DMS153 (cell line): ENCODE results near the gene HTRA3.

Experiments
- DNase-seq: peaks from one replicate; lab custom pipeline; 2025; lab: John Stamatoyannopoulos, UW

Gene HTRA3

GRCh38 chr4:8269535-8270417 lies at the start of gene HTRA3:
Gene HTRA3 (plus strand): TSS chr4:8269754. CDS start chr4:8269969, 215 bp downstream.
- no peak for DNase-seq

GRCh38 chr4:8220661-8221450 lies 48.7 kb upstream of the HTRA3 start:
- DNase-seq, result no peak

GRCh38 chr4:8221476-8221875 lies 48.1 kb upstream of the HTRA3 start:
- DNase-seq, result no peak

DNA sequence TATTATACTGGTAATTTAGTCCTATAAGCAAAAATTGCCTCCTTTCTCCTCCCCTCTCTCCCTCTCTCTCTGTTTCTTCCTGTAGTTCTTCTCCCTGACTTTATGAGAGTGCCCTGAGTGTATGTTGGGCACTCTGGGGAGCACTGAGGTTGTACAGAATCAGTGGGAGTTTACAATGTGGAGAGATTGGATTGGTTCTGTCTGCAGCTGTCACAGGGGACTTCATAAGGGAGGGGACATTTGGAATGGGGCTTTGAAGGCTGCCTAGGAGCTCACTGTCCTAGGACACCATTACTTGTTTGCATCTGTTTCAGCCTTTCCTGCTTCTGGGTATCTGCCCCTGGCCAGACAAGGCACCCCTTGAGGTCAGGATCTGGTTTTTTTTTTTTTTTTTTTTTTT lies 47.6 kb upstream of the HTRA3 start:
- no peak for DNase-seq

- no peak for DNase-seq
Measured at GRCh38 chr4:8222609-8223388, 46.8 kb upstream of the HTRA3 start.

DNA sequence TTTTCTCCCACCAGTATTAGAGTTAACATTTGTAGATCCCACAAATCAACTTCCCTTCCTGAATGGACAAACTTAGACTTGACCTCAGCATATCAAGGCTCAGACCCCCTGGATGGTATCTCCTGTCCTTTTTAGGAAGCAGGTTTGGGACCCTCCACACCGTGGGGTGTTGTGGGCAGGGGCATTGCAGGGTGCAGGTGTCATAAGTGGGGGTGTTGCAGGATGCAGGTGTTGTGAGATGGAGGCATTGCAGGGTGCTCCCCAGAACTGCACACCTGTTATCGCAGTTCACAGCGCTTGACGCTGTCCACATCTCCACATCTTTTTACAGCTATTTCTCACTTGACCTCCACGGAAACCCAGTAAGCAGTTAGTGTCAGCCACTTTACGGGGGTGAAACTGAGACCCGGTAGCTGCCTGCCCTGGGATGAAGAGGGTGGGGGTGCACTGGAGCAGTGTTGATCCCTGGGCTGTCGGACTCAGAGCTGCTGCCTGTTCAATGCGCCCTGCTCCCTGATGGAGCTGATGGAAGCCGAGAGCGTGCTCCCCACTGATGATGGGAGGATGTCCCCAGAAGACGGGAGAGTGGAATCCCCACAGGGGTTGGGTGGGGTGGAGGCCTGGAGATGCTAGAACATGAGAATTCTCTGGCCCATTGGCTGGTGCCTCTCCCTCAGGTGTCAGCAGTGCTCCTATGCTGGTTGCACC lies 45.1 kb upstream of the HTRA3 start:
- no peak for DNase-seq

GRCh38 chr4:8224975-8225625 lies 44.5 kb upstream of the HTRA3 start:
- no peak for DNase-seq

GRCh38 chr4:8225706-8226443 lies 43.7 kb upstream of the HTRA3 start:
- DNase-seq, result no peak

DNA sequence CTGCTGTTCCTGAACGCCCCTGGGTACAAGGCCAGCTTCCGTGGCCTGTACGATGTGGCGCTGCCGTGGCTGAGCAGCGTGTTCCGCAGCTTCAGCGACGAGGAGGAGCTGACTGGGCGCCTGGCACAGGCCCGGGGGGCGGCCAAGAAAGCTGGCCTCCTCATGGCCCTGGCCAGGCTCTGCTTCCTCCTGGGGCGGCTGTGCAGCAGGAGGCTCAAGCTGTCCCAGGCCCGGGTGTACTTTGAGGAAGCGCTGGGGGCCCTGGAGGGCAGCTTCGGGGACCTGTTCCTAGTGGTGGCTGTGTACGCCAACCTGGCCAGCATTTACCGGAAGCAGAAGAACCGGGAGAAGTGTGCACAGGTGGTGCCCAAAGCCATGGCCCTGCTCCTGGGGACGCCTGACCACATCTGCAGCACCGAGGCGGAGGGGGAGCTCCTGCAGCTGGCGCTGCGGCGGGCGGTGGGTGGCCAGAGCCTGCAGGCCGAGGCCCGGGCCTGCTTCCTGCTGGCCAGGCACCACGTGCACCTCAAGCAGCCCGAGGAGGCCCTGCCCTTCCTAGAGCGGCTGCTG lies 42.3 kb upstream of the HTRA3 start:
- no peak for DNase-seq

GRCh38 chr4:8227771-8228318 lies 41.7 kb upstream of the HTRA3 start:
- no peak for DNase-seq

DNA sequence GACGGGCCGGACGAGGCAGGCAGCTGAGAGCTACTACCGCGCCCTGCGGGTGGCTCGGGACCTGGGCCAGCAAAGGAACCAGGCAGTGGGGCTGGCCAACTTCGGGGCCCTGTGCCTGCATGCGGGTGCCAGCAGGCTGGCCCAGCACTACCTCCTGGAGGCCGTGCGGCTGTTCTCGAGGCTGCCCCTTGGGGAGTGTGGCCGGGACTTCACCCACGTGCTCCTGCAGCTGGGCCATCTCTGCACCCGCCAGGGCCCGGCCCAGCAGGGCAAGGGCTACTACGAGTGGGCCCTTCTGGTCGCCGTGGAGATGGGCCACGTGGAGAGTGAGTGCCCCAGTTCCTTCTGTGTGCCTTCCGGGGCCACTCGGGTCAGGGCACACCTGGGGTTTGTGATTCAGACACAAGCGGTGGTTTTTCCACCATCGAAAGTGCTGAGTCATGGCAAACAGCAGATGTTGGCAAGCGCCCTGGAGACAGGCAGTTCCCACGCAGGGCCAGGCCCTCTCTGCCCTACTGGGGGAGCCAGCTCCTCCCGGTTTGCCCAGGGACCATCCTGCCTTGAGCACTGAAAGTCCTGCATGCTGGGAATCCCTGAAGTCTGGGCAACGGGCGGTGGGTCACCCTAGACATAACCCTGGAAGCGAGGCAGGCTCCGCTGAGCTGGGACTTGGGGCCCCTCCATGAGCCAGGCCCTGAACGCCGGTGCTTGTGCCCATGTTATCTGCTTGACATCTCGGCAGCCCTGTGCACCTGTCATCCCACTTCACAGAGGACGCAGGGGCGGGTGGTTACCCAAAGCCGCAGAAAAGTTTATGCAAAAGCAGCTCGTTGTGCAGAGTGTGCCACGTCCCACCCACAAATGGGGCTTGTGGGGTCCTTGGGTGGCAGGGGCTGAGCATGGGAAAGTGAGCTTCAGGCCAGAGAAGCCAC lies 41.0 kb upstream of the HTRA3 start:
- DNase-seq, result no peak

DNA sequence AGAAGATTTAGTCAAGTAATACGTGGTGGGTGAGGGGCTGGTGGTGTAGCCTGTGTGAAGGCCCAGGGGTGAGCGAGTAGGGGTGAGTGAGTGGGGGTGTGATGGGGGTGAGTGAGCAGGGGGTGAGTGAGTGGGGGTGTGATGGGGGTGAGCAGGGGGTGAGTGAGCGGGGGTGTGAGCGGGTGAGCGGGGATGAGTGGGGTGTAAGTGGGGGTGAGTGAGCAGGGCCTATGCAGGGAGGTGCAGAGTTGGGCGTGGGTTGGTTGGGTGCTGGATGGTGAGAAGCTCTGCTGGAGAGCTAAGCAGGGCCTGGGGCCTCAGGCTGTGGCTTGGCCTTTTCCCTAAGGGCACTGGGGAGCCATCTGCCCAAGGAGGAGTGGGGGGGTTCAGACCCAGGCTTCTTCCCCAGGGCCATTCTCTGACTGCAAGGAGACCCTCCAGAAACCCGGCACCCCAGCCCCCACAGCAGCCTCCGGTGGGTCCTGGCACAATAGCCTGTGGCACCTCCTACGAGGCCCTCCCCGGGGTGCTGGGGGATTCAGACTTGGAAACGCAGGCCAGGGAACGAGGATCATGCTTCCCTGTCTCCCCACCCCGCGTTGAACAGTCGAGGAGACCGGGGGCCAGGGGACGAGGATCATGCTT lies 40.1 kb upstream of the HTRA3 start:
- no peak for DNase-seq

DNA sequence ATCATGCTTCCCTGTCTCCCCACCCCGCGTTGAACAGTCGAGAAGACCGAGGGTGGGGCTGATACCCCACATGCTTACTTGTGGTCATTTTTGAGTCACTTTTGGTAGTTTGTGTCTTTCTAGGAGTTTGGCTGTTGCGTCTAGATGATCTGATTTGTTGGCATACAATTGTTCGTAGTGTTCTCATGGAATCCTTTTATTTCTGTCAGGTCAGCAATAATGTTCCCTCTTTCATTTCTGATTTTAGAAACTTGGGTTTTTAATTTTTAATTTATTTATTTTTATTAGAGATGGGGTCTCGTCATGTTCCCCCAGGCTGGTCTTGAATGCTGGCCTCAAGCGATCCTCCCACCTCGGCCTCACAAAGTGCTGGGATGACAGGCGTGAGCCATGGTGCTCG lies 39.5 kb upstream of the HTRA3 start:
- DNase-seq, result no peak

DNA sequence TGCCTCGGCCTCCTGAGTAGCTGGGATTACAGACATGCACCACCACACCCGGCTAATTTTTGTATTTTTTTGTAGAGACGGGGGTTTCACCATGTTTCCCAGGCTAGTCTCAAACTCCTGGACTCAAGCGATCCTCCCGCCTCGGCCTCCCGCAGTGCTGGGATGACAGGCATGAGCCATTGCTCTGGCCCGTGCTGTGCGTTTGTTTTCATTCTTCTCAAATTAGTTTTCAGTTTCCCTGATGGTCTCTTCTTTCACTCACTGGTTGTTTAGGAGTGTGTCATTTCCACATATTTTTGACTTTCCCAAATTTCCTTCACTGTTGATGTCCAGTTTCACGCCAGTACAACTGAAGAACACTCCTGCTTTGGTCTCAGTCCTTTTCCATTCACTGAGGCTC lies 38.7 kb upstream of the HTRA3 start:
- DNase-seq, result no peak

GRCh38 chr4:8231551-8232049 lies 38.0 kb upstream of the HTRA3 start:
- DNase-seq, result no peak

DNA sequence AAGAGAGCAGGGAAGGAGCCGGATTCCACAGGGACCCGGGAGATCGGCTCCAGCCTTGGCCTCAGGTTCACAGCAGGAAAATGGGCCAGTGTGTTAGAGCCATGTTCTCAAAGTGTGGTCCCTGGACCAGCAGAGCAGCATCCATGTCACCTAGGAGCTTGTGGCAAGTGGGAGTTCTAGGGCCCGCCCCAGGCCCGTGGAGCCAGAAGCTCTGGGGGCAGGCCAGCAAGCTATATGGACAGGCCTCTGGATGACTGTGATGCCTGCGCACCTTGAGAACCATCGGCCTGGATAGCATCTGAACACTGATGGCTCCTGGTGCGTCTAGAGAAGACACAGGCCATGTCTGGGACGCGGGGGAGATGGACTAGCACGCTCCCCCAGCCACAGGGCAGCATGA lies 36.8 kb upstream of the HTRA3 start:
- no peak for DNase-seq

DNA sequence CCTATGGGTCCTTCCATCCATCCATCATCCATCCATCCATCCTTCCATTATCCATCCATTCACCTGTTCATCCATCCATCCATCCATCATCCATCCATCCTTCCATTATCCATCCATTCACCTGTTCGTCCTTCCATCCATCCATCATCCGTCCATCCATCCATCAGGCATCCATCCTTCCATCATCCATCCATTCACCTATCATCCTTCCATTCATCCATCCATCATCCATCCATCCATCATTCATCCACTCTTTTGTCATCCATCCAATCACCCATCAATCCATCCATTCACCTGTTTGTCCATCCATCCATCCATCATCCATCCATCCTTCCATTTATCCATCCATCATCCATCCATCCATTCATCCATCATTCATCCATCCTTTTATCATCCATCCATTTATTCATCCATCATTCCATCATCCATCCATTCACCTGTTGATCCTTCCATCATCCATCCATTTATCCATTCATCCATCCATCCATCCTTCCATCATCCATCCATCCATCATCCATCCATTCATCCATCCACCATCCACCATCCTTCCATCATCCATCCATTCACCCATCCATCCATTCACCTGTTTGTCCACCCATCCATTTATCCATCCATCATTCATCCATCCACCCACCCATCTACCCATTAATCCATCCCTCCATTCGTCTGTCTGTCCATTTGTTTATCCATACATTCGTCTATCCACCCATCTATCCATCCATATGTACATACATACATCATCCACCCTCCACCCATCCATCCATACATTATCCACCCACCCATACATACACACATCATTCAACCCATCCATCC lies 35.7 kb upstream of the HTRA3 start:
- no peak for DNase-seq
